Psoas muscle (tissue), 8 donors: ENCODE data around the gene TLK2. TPM values are rescaled to one million over a fixed set of nuclear protein-coding genes. Genes with fewer than 3 reads are reported as not detected.
"Not testable (repeated sequence)": the region's sequence is repeated elsewhere in the genome, so short reads cannot be mapped to it uniquely, and the experiment has no call there.

Experiments
- ATAC-seq, 4 donors: fragments of 200-7000 bp; cut with Tn5 transposase; one replicate each; pipeline ENCODE4 v1.9.1; 2020; ENCODE audit warnings: moderate library complexity in 3 of 4, mild to moderate bottlenecking in 2 of 4
- DNase-seq, 2 donors: peaks; one replicate each; pipeline ENCODE4 v3.0.0-alpha.2; 2020
- H3K27ac ChIP-seq: fragments of 200-600 bp; one replicate; pipeline ENCODE4 v1.8.0; 2022
- H3K27me3 ChIP-seq, 3 donors: fragments of 200-600 bp in 1 of 3; one replicate each; pipeline versions ENCODE4 v1.6.1 to v1.8.0; 2013 to 2022; ENCODE audit warnings: low read length in 2 of 3, mild to moderate bottlenecking in 2 of 3, moderate library complexity in 1 of 3; ENCODE audit not compliant: insufficient read depth in 3 of 3
- H3K36me3 ChIP-seq, 2 donors: fragments of 200-600 bp in 1 of 2; one replicate each; pipeline versions ENCODE4 v1.6.1 to v1.8.0; 2013 to 2022; ENCODE audit warnings: low read depth in 1 of 2, mild to moderate bottlenecking in 1 of 2, moderate library complexity in 1 of 2; ENCODE audit not compliant: insufficient read depth in 1 of 2
- H3K4me1 ChIP-seq: fragments of 200-600 bp; one replicate; pipeline ENCODE4 v1.8.0; 2022
- H3K4me3 ChIP-seq: fragments of 200-600 bp; one replicate; pipeline ENCODE4 v1.8.0; 2022; ENCODE audit warnings: mild to moderate bottlenecking
- H3K9me3 ChIP-seq: fragments of 200-600 bp; one replicate; pipeline ENCODE4 v1.8.0; 2022
- WGBS, 3 donors: extraction: QIAGEN DNeasy Blood & Tissue Kit; methylation state at CpG; one replicate each; pipeline versions ENCODE4 v1.1.6 to v1.1.7; 2013; 5-methylcytosine and 5-hydroxymethylcytosine counted together
- intact Hi-C, 2 donors: fragments of 100-400 bp; cut with DNase I; formaldehyde crosslinking; loops; one replicate each; pipeline versions ENCODE4 v1.11.0 to v1.14.2; 2022
- polyA plus RNA-seq, 3 donors: library from polyadenylated mRNA; stranded (reverse); fragments of 200-250 nt; gene quantifications; one replicate each; pipeline ENCODE4 v1.2.3, GENCODE V29; 2013
- total RNA-seq, 4 donors: library from RNA; stranded (reverse); fragmentation: NEBNext Ultra II Directional in 2 of 4; extraction: Animal tissue kit (Norgen Biotek cat#: 25700) in 2 of 4; gene quantifications; one replicate each; pipeline versions ENCODE4 v1.2.1 to v1.2.4, GENCODE V29; 2021 to 2023
- donor health status: healthy with polysubstance abuse.
- donor health status: DM: no; HTN: no; CAD: no; lungs with moderate emphysema.
- donor health status: Bipolar disorder and iron deficiency.
- donor health status: healthy.
- donor health status: DM: yes; HTN: yes; CAD: no.
- donor health status: DM: no; HTN: no; CAD: no.
- donor health status: DM: no; HTN: no; CAD: no.
- donor health status: DM: yes; HTN: yes; CAD: no.

TLK2 gene
- total and polyA plus RNA-seq, 7 donors, result 23.1 to 51.9 (median 40.2) TPM

DNA sequence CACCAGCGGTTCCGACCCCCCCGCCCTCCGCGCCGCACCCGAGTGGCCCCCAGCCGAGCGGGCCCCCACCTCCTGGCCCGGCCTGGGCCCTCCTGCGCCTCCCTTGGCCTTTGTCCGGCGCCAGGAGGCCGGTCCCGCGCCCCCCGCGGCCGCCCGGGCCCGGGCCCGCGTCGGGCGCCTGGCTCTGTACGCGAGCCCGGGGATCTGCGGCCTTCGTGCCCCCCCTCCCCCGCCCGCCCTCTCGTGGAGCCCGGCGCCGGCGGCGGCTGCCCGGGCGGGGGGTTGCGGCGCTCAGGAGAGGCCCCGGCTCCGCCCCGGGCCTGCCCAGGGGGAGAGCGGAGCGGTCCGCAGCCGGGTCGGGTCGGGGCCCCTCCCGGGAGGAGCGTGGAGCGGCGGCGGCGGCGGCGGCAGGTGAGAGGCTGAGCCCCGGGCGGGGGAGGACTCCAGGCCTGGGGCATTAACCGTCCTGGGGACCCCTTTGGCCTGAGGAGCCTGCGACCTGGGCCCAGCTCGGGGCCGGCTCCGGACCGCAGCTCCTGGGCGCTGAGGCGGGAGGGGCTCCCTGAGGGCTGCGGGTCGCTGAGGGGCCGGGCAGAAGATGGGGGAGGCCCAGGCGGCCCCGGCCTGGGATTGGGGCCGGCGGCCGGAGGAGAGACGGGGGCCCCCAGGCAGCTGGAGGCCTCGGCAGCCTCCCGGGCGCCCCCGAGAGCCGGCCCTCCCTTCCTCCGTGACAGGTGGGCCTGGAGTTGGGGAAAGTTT, 434 bp downstream of the TLK2 start:
- H3K27me3 ChIP-seq, H3K9me3 ChIP-seq, intact Hi-C loops: not testable (repeated sequence)
- Histone ChIP-seq H3K4me1 (peaks cover 40% of the 10 kb centered on the region), H3K27ac (peak overlapping the region; percentile 84), H3K36me3 (peaks cover 0 to 18% of the 10 kb centered on the region in 2 donors), H3K4me3 (peak overlapping the region; percentile 79)
- ATAC-seq (peak; percentile 37 to 66 (median 57)), DNase-seq (peak; percentile 34 to 73)
- 0 to 7% (median 0%) methylated on average over 12 to 84 of the region's 84 CpGs for WGBS, 3 donors

DNA sequence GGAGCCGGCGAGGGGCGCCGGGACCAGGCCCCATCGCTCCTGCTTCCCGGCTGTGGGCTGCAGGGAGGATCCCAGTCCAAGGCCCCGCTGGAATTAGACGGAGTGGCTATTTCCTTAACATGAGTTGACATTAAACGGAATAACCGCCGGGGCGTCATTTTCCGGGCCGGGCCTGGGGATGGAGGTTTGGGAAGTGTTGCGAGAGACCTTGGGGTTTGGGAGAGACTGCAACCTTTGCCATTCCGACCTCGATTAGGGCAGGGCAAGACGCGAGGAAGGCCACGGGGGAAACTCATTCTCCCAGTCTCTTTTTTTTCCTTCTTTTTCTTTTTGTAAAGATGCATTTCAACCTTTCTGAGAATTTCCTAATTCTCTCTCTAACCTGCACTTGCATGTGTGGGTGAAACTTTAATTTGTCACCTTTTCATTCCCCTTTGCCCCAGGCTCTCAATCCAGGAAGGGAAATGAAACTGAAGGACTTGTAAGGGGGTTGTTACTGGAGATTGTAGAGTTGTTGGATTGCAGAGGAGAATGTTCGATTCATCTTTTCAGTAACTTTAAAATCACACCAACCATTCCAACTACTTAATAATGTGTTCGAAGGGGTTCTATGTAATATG, 1.1 kb downstream of the TLK2 start:
- peaks cover 42% of the 10 kb centered on the region for H3K4me1 ChIP-seq
- intact Hi-C loops, result not testable (repeated sequence)
- WGBS, 3 donors, result 1 to 4% (median 3%) methylated on average over 16 to 22 of the region's 22 CpGs

DNA sequence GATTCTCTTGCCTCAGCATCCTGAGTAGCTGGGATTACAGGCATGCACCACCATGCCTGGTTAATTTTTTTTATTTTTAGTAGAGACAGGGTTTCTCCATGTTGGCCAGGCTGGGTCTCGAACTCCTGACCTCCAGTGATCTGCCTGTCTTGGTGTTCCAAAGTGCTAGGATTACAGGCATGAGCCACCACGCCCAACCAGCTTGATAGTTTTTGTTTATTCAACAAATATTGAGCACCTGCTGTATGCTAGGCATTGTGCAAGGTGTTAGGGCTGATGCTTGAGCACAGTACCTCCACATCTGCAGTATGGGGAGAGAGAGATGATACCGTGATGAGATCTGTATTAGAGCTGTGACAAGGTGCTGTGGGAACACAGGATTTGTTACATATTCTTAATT, 3.9 kb downstream of the TLK2 start:
- DNase-seq, intact Hi-C loops, ATAC-seq, H3K9me3 ChIP-seq, H3K27ac ChIP-seq, H3K27me3 ChIP-seq, H3K4me3 ChIP-seq: not testable (repeated sequence)
- 81 to 87% (median 85%) methylated on average over 3 of the region's 3 CpGs for WGBS, 3 donors
- Histone ChIP-seq H3K4me1 (peaks cover 38% of the 10 kb centered on the region), H3K36me3 (peaks cover 0 to 18% of the 10 kb centered on the region in 2 donors)

More for the DNA sequence above, 1.1 kb downstream of the TLK2 start:
- not testable (repeated sequence) for H3K27me3 ChIP-seq, H3K9me3 ChIP-seq
- H3K4me3 ChIP-seq, result peak overlapping the region; percentile 79
- peaks cover 0 to 18% of the 10 kb centered on the region in 2 donors for H3K36me3 ChIP-seq
- ATAC-seq (peak in 3 of 4 donors; percentile 9 to 41 (median 20)), DNase-seq (peak; percentile 36 to 66)
- peak overlapping the region; percentile 84 for H3K27ac ChIP-seq

DNA sequence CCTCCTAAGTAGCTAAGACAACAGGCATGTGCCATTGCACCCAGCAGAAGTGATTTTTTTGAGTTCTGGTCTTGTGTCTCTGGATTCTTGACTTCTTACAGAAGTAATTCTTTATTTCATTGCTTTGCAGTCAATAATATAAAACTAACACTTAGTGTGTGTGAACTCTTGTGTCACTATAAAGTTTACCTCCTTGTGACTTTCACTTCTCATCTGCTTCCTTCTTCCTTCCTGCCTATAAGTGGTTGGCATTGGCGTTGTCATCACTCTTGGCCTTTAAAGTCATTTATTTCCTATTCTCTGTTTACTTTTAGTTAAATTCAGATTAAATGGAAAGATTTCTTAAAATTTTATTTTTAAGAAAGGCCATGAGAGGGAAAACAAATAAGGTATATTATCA, 12.4 kb downstream of the TLK2 start:
- DNase-seq, H3K4me3 ChIP-seq, ATAC-seq, H3K27me3 ChIP-seq, intact Hi-C loops, H3K4me1 ChIP-seq, H3K9me3 ChIP-seq, H3K27ac ChIP-seq, H3K36me3 ChIP-seq: not testable (repeated sequence)
- 62 to 93% (median 88%) methylated on average over 1 of the region's 1 CpG for WGBS, 3 donors

DNA sequence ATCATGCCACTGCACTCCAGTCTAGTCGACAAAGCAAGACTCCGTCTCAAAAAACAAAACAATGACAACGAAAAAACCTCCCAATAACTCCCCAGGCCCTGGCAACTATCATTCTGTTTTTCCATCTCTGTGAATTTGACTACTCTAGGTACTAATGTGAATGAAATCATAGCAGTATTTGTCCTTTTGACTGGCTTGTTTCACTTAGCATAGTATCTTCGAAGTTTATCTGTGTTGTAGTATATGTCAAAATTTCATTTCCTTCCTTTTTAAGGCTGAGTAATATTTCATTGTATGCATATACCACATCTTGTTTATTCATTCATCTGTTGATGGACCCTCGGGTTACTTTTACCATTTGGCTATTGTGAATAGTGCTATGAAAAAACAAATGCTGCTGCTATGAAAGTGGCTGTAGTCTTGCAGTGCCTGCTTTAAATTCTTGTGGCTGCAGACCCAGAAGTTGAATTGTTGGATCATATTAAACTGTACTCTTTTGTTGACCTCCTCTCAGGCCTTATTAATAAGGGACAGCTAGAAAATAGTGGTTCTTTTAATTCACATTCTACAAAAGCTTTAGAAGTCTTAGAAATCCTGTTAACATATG, 14.5 kb downstream of the TLK2 start:
- DNase-seq, H3K4me1 ChIP-seq, intact Hi-C loops, H3K9me3 ChIP-seq, H3K36me3 ChIP-seq, H3K27ac ChIP-seq, ATAC-seq, H3K4me3 ChIP-seq, H3K27me3 ChIP-seq: not testable (repeated sequence)
- WGBS, 3 donors, result 84 to 90% (median 87%) methylated on average over 5 of the region's 5 CpGs

DNA sequence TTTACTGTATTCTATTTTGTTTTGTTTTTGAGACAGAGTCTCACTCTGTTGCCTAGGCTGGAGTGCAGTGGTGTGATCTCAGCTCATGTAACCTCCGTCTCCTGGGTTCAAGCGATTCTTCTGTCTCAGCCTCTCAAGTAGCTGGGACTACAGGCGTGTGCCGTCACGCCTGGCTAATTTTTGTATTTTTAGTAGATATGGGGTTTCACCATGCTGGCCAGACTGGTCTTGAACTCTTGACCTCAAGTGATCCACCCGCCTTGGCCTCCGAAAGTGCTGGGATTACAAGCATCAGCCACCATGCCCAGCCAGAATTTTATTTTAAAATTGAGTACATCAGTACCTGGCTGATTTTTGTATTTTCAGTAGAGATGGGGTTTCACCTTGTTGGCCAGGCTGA, 15.4 kb downstream of the TLK2 start:
- 45 to 74% (median 53%) methylated on average over 7 of the region's 7 CpGs for WGBS, 3 donors
- not testable (repeated sequence) for ATAC-seq

DNA sequence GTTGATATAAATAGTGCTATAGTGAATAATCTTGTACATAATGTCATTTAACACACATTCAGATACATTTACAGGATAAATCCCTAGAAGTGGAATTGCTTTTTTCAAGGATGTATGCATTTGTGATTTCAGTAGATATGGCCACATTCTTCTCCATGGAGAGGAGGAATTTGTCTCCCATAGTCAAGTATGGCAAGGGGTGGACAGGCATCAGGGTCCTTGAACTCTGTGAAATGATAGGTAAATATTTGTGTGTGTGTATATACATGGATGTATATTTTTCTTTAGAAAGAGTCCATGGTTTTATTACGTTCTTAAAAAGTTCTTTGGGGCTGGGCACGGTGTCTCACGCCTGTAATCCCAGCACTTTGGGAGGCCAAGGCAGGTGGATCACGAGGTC, 17.7 kb downstream of the TLK2 start:
- H3K4me3 ChIP-seq, ATAC-seq, H3K36me3 ChIP-seq, H3K4me1 ChIP-seq, DNase-seq, H3K27me3 ChIP-seq, intact Hi-C loops, H3K9me3 ChIP-seq, H3K27ac ChIP-seq: not testable (repeated sequence)
- WGBS, 3 donors, result 93 to 99% (median 95%) methylated on average over 4 of the region's 4 CpGs

More for the DNA sequence above, 15.4 kb downstream of the TLK2 start:
- H3K27me3 ChIP-seq, DNase-seq, H3K27ac ChIP-seq, intact Hi-C loops, H3K9me3 ChIP-seq, H3K36me3 ChIP-seq, H3K4me1 ChIP-seq, H3K4me3 ChIP-seq: not testable (repeated sequence)

DNA sequence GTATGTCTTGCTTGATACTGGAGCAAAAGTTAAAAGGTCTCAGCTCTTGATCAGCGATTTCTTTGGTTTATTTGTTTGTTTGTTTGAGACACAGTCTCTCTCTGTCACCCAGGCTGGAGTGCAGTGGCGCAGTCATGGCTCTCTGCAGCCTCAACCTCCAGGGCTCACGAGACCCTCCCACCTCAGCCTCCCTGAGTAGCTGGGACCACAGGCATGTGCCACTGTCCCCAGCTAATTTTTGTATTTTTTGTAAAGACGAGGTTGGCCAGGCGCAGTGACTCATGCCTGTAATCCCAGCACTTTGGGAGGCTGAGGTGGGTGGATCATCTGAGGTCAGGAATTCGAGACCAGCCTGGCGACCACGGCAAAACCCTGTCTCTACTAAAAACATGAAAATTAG, 20.2 kb downstream of the TLK2 start:
- H3K36me3 ChIP-seq, ATAC-seq, H3K27ac ChIP-seq, DNase-seq, H3K4me3 ChIP-seq, H3K9me3 ChIP-seq, H3K4me1 ChIP-seq, intact Hi-C loops, H3K27me3 ChIP-seq: not testable (repeated sequence)
- WGBS, 3 donors, result 89 to 94% (median 91%) methylated on average over 8 of the region's 8 CpGs

DNA sequence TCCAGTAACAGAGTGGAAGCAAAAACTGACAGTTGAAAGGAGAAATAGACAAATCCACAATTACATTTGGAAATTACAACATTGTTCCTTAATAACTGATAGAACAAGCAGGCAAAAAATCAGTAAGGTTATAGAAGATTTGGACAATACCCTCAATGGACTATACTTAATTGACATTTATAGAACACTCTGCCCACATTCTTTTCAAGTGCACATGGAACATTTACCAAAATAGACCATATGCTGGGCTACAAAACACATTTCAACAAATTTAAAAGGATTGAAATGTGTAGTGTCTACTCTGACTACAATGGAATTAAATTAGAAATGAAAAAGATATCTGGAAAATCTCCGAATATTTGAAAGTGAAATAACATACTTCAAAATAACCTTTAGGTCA, 21.8 kb downstream of the TLK2 start:
- H3K4me1 ChIP-seq, H3K4me3 ChIP-seq, H3K27ac ChIP-seq, H3K27me3 ChIP-seq, DNase-seq, H3K36me3 ChIP-seq, ATAC-seq, intact Hi-C loops, H3K9me3 ChIP-seq: not testable (repeated sequence)
- 85 to 95% (median 90%) methylated on average over 1 of the region's 1 CpG for WGBS, 3 donors

DNA sequence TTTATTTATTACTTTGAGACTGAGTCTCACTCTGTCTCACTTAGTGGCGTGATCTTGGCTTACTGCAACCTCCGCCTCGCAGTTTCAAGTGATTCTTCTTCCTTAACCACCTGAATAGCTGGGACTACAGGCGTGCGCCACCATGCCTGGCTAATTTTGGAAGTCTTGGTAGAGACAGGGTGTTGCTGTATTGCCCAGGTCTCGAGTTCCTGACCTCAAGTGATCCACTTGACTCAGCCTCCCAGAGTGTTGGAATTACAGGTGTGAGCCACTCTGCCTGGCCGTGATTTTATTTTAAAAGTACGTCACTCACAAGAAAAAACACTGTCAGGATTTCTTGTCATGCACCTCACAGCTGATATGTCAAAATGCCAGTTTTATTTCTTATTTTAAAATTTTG, 26.2 kb downstream of the TLK2 start:
- H3K27me3 ChIP-seq, H3K9me3 ChIP-seq, intact Hi-C loops, H3K4me3 ChIP-seq, H3K27ac ChIP-seq, DNase-seq, H3K36me3 ChIP-seq: not testable (repeated sequence)
- 68 to 93% (median 82%) methylated on average over 8 of the region's 8 CpGs for WGBS, 3 donors
- peak in 2 of 4 donors; percentile 55 to 74 for ATAC-seq
- peaks cover 14% of the 10 kb centered on the region for H3K4me1 ChIP-seq

DNA sequence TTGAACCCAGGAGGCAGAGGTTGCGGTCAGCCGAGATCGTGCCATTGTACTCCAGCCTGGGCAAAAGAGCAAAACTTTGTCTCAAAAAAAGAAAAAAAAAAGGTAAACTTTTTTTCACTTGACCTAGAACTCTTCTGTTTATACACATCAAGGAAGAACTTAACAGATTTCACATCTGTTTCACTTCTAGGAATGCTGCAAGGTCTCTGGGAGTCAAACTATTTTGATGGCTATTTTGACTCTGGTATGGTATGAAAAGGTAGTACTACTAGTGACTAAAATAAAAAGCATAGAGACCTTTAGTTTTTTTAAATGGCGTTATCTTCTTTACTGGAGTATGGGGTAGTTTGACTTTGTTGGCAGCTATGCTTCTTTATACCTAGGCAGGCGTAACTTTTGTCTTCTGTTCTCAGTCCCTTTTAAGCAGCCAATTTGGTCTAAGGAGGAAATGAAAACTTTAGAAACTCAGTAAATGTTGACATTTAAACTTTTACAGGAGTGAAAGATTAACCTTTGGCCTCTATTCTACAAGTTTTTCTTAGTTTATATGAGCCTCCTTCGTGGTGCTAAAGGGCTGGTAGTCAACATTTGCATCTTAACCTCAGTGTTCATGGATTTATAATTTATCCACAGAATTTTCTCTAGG, 28.7 kb downstream of the TLK2 start:
- H3K36me3 ChIP-seq, intact Hi-C loops, ATAC-seq, H3K9me3 ChIP-seq, DNase-seq, H3K4me3 ChIP-seq, H3K27ac ChIP-seq, H3K27me3 ChIP-seq: not testable (repeated sequence)
- WGBS, 3 donors, result 64 to 68% (median 64%) methylated on average over 6 of the region's 6 CpGs
- peaks cover 14% of the 10 kb centered on the region for H3K4me1 ChIP-seq
